Skeletal muscle tissue (tissue), 4 donors: Measurements from ENCODE around the gene HOXA10. TPM values are rescaled to one million over a fixed set of nuclear protein-coding genes. Genes with fewer than 3 reads are reported as not detected.

Source experiments
- H3K27ac ChIP-seq: one replicate; pipeline ENCODE4 v1.7.0; 2013; ENCODE audit warnings: mild to moderate bottlenecking, low read depth, low read length, inconsistent platforms
- H3K27me3 ChIP-seq, 3 donors: one replicate each; pipeline ENCODE4 v1.7.0; 2013; ENCODE audit warnings: low read length in 3 of 3; ENCODE audit not compliant: control insufficient read depth in 3 of 3, insufficient read depth in 3 of 3
- H3K36me3 ChIP-seq, 3 donors: one replicate each; pipeline ENCODE4 v1.7.0; 2013; ENCODE audit warnings: low read length in 3 of 3; ENCODE audit not compliant: control insufficient read depth in 3 of 3, insufficient read depth in 3 of 3
- H3K4me1 ChIP-seq, 3 donors: one replicate each; pipeline ENCODE4 v1.7.0; 2013; ENCODE audit warnings: low read length in 3 of 3, mild to moderate bottlenecking in 3 of 3; ENCODE audit not compliant: control insufficient read depth in 3 of 3, insufficient read depth in 3 of 3
- H3K4me3 ChIP-seq, 3 donors: one replicate each; pipeline ENCODE4 v1.7.0; 2013; ENCODE audit warnings: low read length in 3 of 3
- H3K9ac ChIP-seq, 3 donors: one replicate each; pipeline ENCODE4 v1.7.0; 2013; ENCODE audit warnings: low read length in 3 of 3, mild to moderate bottlenecking in 3 of 3, moderate library complexity in 2 of 3, low read depth in 1 of 3
- H3K9me3 ChIP-seq, 3 donors: one replicate each; pipeline ENCODE4 v1.7.0; 2013; ENCODE audit warnings: low read length in 3 of 3; ENCODE audit not compliant: control insufficient read depth in 3 of 3
- total RNA-seq: library from RNA; depleted of rRNA; stranded (reverse); fragments of >200 nt; gene quantifications from one replicate; pipeline ENCODE4 v1.2.3, GENCODE V29; 2014
- donor health status: Osteomylitis.

Gene HOXA10
- total RNA-seq, 1 donor from 2014 or later: 13.6 TPM

- no peaks in the 10 kb centered on the region for H3K27me3 ChIP-seq
- no peaks in the 10 kb centered on the region for H3K9me3 ChIP-seq
- peaks cover 14 to 36% (median 18%) of the 10 kb centered on the region in 3 donors for H3K36me3 ChIP-seq
- no peak overlapping the region for H3K4me3 ChIP-seq
- peaks cover 11 to 30% (median 20%) of the 10 kb centered on the region in 3 donors for H3K4me1 ChIP-seq
- no peak overlapping the region for H3K27ac ChIP-seq
- H3K9ac ChIP-seq: no peak overlapping the region
Observed at GRCh38 chr7:27139334-27140125, 34.6 kb downstream of the HOXA10 start.

DNA sequence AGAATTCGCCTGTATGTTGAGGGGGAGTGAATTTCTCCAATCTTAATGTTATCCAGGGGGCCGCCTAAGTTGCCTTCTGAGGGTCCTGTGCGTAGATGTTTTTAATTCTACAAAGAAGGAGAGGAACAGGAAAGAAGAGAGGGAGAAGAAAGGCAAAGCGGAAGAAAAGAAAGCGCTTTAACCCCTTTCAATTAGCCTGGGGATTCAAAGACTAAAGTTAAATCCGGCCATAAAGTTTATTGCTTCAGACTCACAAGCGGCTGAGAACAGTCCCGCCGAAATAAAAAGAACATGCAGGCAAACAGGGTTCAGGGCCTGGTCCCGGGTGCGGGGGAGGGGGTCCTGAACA is 35.2 kb downstream of the HOXA10 start:
- Histone ChIP-seq H3K4me3 (no peak overlapping the region), H3K27ac (no peak overlapping the region), H3K4me1 (peaks cover 16 to 35% (median 25%) of the 10 kb centered on the region in 3 donors), H3K9ac (no peak overlapping the region), H3K36me3 (peaks cover 10 to 30% (median 14%) of the 10 kb centered on the region in 3 donors), H3K27me3 (no peaks in the 10 kb centered on the region), H3K9me3 (no peaks in the 10 kb centered on the region)

DNA sequence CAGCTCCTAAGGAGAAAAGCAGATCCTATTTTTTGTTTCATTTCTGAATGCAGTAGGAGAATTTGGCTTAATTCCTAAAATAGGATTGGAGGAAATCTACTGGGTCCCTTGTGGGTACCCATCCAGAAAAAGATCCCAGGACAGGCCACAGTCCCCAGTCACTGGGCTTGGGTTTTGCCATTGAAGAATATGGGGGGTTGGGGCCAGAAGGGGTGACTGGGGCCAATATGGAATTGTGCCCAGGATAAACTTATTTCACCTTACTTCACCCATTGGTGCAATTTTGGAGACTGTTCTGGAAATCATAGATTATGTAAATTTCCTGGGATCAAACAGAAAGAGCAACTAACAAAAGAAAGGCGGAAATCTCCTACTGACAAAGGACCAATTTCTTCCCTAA is 35.6 kb downstream of the HOXA10 start:
- Histone ChIP-seq H3K36me3 (peaks cover 8 to 28% (median 11%) of the 10 kb centered on the region in 3 donors), H3K9me3 (no peaks in the 10 kb centered on the region), H3K9ac (no peak overlapping the region), H3K4me3 (no peak overlapping the region), H3K27ac (no peak overlapping the region), H3K27me3 (no peaks in the 10 kb centered on the region), H3K4me1 (peaks cover 19 to 40% (median 30%) of the 10 kb centered on the region in 3 donors)

DNA sequence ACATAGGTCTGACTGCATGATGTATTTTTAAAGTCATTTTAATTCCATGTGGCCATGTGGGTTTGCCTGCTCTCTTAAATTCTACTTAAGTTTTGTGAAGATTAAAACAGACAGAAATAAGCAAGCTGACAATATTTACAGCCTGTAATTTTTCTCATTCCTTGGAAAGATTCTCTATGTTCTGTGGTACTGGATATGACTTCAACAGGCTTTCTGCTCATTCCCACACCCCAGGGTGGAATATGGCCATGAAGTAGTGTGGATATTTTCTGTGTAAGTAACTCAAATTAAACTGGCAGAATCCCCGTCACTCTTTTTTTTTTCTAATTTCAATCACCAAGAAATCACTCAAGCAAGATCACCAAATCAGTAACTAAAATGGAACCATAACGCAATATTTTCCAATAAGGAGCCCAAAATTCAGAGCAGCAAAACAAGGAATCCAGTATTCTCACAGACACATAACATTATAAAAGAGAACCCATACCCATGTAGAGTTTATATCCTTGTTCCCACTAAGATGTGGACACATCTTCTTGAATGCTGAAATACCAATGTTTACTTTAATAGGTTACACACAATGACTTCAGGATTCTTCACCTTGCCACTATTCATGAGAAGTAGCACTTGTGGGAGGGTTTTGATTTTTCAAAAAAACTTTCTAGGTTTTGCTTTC is 36.3 kb downstream of the HOXA10 start:
- Histone ChIP-seq H3K4me1 (peaks cover 19 to 44% (median 35%) of the 10 kb centered on the region in 3 donors), H3K27me3 (no peaks in the 10 kb centered on the region), H3K9me3 (no peaks in the 10 kb centered on the region), H3K36me3 (peaks cover 7 to 21% (median 8%) of the 10 kb centered on the region in 3 donors), H3K4me3 (no peak overlapping the region), H3K27ac (no peak overlapping the region), H3K9ac (no peak overlapping the region)

- peaks cover 29 to 56% (median 52%) of the 10 kb centered on the region in 3 donors for H3K4me1 ChIP-seq
- H3K36me3 ChIP-seq: peaks cover 0 to 3% (median 0%) of the 10 kb centered on the region in 3 donors
- H3K9ac ChIP-seq: peak overlapping the region in 1 of 3 donors; percentile 20
- no peak overlapping the region for H3K27ac ChIP-seq
- H3K4me3 ChIP-seq: peak overlapping the region in 1 of 3 donors; percentile 27
- no peaks in the 10 kb centered on the region for H3K9me3 ChIP-seq
- H3K27me3 ChIP-seq: no peaks in the 10 kb centered on the region
Observed at GRCh38 chr7:27134392-27134791, 39.7 kb downstream of the HOXA10 start.

DNA sequence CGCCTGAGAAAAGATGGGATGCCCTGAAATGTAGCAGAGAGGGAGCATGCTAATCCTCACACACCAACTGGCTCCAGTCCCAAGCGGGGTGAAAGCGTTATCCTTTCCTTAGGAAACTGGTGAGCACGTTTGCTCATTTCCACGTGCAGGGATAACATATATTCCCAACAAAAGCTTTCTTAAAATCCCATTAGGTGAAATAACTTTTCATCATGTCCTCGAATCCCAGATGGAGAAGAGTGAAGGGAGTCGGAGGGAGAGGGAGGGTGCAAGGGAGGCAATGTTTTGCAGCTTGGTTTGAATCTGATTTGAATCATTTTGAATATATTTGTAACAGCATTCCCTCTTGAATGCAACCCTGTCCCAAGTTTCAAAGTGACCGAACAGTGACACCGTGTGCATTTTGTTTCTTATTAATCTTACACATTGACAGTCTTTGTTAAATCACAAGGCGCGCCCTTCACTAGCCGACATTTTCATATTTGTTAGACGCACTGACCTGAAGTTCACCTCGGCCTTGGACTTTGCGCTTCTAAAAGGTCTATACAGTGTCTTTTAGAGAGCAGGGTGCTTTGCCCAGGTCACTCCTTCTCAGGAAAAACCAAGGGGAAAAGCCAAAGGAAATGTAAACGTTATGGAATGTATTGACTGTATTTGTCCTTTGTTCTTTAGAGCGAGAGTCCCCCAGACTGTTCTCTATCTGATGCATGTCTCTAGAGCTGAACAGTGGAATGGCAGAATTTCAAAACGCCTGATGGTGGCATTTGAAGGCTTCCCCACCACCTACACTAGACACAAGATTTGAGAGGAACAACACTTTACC is 40.5 kb downstream of the HOXA10 start:
- H3K4me1 ChIP-seq: peaks cover 36 to 61% (median 60%) of the 10 kb centered on the region in 3 donors
- H3K9me3 ChIP-seq: no peaks in the 10 kb centered on the region
- no peak overlapping the region for H3K4me3 ChIP-seq
- no peak overlapping the region for H3K9ac ChIP-seq
- H3K27me3 ChIP-seq: no peaks in the 10 kb centered on the region
- peaks cover 0 to 5% (median 0%) of the 10 kb centered on the region in 3 donors for H3K36me3 ChIP-seq
- no peak overlapping the region for H3K27ac ChIP-seq

GRCh38 chr7:27132978-27133377 is 41.1 kb downstream of the HOXA10 start:
- Histone ChIP-seq H3K4me3 (no peak overlapping the region), H3K27me3 (no peaks in the 10 kb centered on the region), H3K9ac (no peak overlapping the region), H3K9me3 (no peaks in the 10 kb centered on the region), H3K4me1 (peaks cover 39 to 64% (median 62%) of the 10 kb centered on the region in 3 donors), H3K27ac (no peak overlapping the region), H3K36me3 (peaks cover 0 to 4% (median 0%) of the 10 kb centered on the region in 3 donors)

GRCh38 chr7:27132214-27132613 is 41.9 kb downstream of the HOXA10 start:
- no peaks in the 10 kb centered on the region for H3K9me3 ChIP-seq
- H3K36me3 ChIP-seq: peaks cover 0 to 4% (median 0%) of the 10 kb centered on the region in 3 donors
- H3K4me3 ChIP-seq: no peak overlapping the region
- H3K9ac ChIP-seq: no peak overlapping the region
- no peaks in the 10 kb centered on the region for H3K27me3 ChIP-seq
- H3K27ac ChIP-seq: no peak overlapping the region
- peaks cover 45 to 70% (median 69%) of the 10 kb centered on the region in 3 donors for H3K4me1 ChIP-seq

DNA sequence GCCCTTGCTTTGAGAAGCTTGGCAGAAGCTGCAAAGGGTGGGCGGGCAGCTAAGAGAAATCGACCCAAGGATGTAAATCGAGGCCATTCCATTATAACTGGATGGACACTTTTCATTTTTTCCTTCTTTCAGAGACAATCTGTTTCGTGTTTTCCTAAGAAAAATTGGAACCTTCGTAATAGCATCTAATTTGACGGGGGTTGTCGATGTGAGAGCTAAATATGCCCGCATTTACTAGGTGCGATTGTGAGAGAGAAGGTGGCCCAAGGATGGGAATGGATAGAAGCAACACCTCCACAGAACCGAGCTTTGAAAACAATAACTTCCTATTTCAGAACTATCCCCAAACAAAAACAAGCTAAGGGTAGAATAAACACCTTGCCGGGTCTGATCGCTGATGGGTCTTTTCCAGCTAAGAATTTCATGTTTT is 42.7 kb downstream of the HOXA10 start:
- Histone ChIP-seq H3K9ac (peak overlapping the region; percentile 81 to 84 (median 82)), H3K27ac (peak overlapping the region; percentile 64), H3K36me3 (peaks cover 0 to 4% (median 0%) of the 10 kb centered on the region in 3 donors), H3K9me3 (no peaks in the 10 kb centered on the region), H3K27me3 (no peaks in the 10 kb centered on the region), H3K4me1 (peaks cover 43 to 69% (median 69%) of the 10 kb centered on the region in 3 donors), H3K4me3 (peak overlapping the region; percentile 84 to 91 (median 87))
